Endothelial cell of umbilical vein (primary cell): ENCODE measurements around the gene PTPN20. TPM values are rescaled to one million over a fixed set of nuclear protein-coding genes. Genes with fewer than 3 reads are reported as not detected.

Experiments used
- BruUV-seq: library from RNA; stranded (reverse); fragments of 400-500 nt; replicated peaks from 2 replicates; lab custom pipeline; 2021; lab: Mats Ljungman, UMichigan
- CTCF ChIA-PET: fragments of 300-600, 350-600 bp; sonication (Branson Sonifier 250); formaldehyde crosslinking; loops from one replicate; lab custom pipeline; 2021; ENCODE audit warnings: antibody characterized with exemption, inconsistent platforms; lab: Charles Lee
- POLR2A ChIA-PET: fragments of 300-600, 350-600 bp; sonication (Branson Sonifier 250); formaldehyde crosslinking; loops from one replicate; lab custom pipeline; 2021; ENCODE audit warnings: antibody characterized with exemption, inconsistent platforms; lab: Charles Lee
- DNase-seq: peaks from one replicate; pipeline ENCODE4 v3.0.0-alpha.2; 2011; ENCODE audit warnings: low read depth, low spot score
- FAIRE-seq: peaks from 2 replicates; lab custom pipeline; 2011; peaks lifted over from hg19 to GRCh38; lab: Jason Lieb, UNC
- H2AFZ ChIP-seq: 2 replicates; pipeline ENCODE4 v1.6.0; 2012; ENCODE audit warnings: low read depth, low read length, control low read depth, inconsistent platforms
- H3K27ac ChIP-seq: 2 replicates; pipeline ENCODE4 v1.5.1; 2011; ENCODE audit warnings: low read depth, mild to moderate bottlenecking, control low read depth, low read length, moderate library complexity; ENCODE audit not compliant: insufficient read depth
- H3K27me3 ChIP-seq, 2 experiments: 2 replicates each; pipeline versions ENCODE4 v1.6.0 to v1.6.1; 2011; ENCODE audit warnings: low read length in 2 of 2, mixed read lengths in 1 of 2; ENCODE audit not compliant: control insufficient read depth in 2 of 2, insufficient read depth in 2 of 2
- H3K36me3 ChIP-seq, 2 experiments: 2 replicates in 1 of 2; 3 replicates in 1 of 2; pipeline ENCODE4 v1.5.1; 2011; ENCODE audit warnings: low read length in 2 of 2, mild to moderate bottlenecking in 1 of 2, moderate library complexity in 1 of 2; ENCODE audit not compliant: control insufficient read depth in 2 of 2, insufficient read depth in 2 of 2; ENCODE audit errors: extremely low read depth in 1 of 2
- H3K4me1 ChIP-seq: 3 replicates; pipeline ENCODE4 v1.5.1; 2011; ENCODE audit warnings: mild to moderate bottlenecking, low read length; ENCODE audit not compliant: control insufficient read depth, insufficient read depth; ENCODE audit errors: extremely low read depth
- H3K4me2 ChIP-seq: 2 replicates; pipeline ENCODE4 v1.6.1; 2011; ENCODE audit warnings: low read length, control low read depth, mixed read lengths; ENCODE audit not compliant: insufficient read depth
- H3K4me3 ChIP-seq, 3 experiments: fragments of 200-600 bp in 1 of 3; sonication (generic), shearing (Covaris generic) in 1 of 3; replicated peaks in 1 of 3; 2 replicates each; pipeline ENCODE4 v1.5.1; 2011 to 2016; ENCODE audit warnings: control low read depth in 3 of 3, low read length in 3 of 3, mild to moderate bottlenecking in 2 of 3, inconsistent platforms in 1 of 3, low read depth in 1 of 3, moderate library complexity in 1 of 3; ENCODE audit not compliant: insufficient read depth in 1 of 3
- H3K79me2 ChIP-seq: 2 replicates; pipeline ENCODE4 v1.6.0; 2012; ENCODE audit warnings: low read length, inconsistent platforms; ENCODE audit not compliant: control insufficient read depth, insufficient read depth
- H3K9ac ChIP-seq: replicated peaks from 2 replicates; pipeline ENCODE3; 2011; ENCODE audit warnings: low read length, control low read depth; ENCODE audit not compliant: insufficient read depth; ENCODE audit errors: extremely low read depth
- H3K9me1 ChIP-seq: replicated peaks from 3 replicates; pipeline ENCODE4 v1.6.0; 2011; ENCODE audit warnings: mild to moderate bottlenecking, low read length; ENCODE audit not compliant: control insufficient read depth, insufficient read depth; ENCODE audit errors: extremely low read depth
- H3K9me3 ChIP-seq: replicated peaks from 2 replicates; pipeline ENCODE4 v1.5.1; 2012; ENCODE audit warnings: low read length, inconsistent platforms; ENCODE audit not compliant: control insufficient read depth, insufficient read depth
- H4K20me1 ChIP-seq: replicated peaks from 2 replicates; pipeline ENCODE3; 2011; ENCODE audit warnings: mild to moderate bottlenecking, low read length; ENCODE audit not compliant: control insufficient read depth, insufficient read depth; ENCODE audit errors: extremely low read depth
- EZH2 ChIP-seq: IDR thresholded peaks from 2 replicates; pipeline ENCODE4 v1.6.1; 2012; ENCODE audit warnings: borderline replicate concordance, low read depth, mild to moderate bottlenecking, moderate library complexity, low read length, inconsistent platforms; ENCODE audit not compliant: severe bottlenecking
- FOS ChIP-seq: IDR thresholded peaks from 2 replicates; pipeline ENCODE4 v1.6.1; 2011; ENCODE audit warnings: mild to moderate bottlenecking, low read length, moderate library complexity, borderline replicate concordance; ENCODE audit not compliant: insufficient read depth
- GATA2 ChIP-seq: IDR thresholded peaks from 2 replicates; pipeline ENCODE4 v1.7.0; 2011; ENCODE audit warnings: low read depth, mild to moderate bottlenecking, moderate library complexity, mixed read lengths, low read length; ENCODE audit not compliant: insufficient read length, insufficient read depth
- JUN ChIP-seq: IDR thresholded peaks from 2 replicates; pipeline ENCODE4 v1.6.1; 2011; ENCODE audit warnings: borderline replicate concordance, low read depth; ENCODE audit not compliant: insufficient read length, insufficient read depth
- MYC ChIP-seq: IDR thresholded peaks from one replicate; pipeline ENCODE4 v1.6.1; 2011; ENCODE audit warnings: mild to moderate bottlenecking, low read depth, low read length
- POLR2A ChIP-seq: IDR thresholded peaks from 2 replicates; pipeline ENCODE4 v1.6.1; 2012; ENCODE audit warnings: low read depth, mild to moderate bottlenecking, control low read depth, low read length
- POLR2AphosphoS5 ChIP-seq: IDR thresholded peaks from 2 replicates; pipeline ENCODE4 v1.6.1; 2012; ENCODE audit warnings: low read depth, mild to moderate bottlenecking, control low read depth, low read length, moderate library complexity; ENCODE audit not compliant: insufficient read depth
- dilution Hi-C: fragments of 300-500 bp; cut with MboI; formaldehyde crosslinking; loops from one replicate; pipeline ENCODE4 v1.15.0; 2019; ENCODE audit warnings: low sequenced_read_pairs; ENCODE audit not compliant: extremely low pct_ligation_motif_present
- intact Hi-C: fragments of 100-400 bp; cut with micrococcal nuclease; formaldehyde crosslinking; loops from one replicate; pipeline ENCODE4 v1.10.0; 2022
- polyA plus RNA-seq, 4 experiments: library from polyadenylated mRNA; depleted of rRNA in 3 of 4; stranded (reverse) in 3 of 4; unstranded in 1 of 4; fragments of >200 nt; gene quantifications; 2 replicates each; pipeline versions ENCODE4 v1.2.1 to v1.2.3, GENCODE V29; 2011 to 2012; ENCODE audit warnings: missing spikeins in 1 of 4
- total RNA-seq: library from RNA; stranded (reverse); gene quantifications from 2 replicates; pipeline ENCODE4 v1.2.3, GENCODE V29; 2021
- TF ChIP-seq, protein P1 (sequence below): IDR thresholded peaks from 2 replicates; pipeline ENCODE4 v1.6.1; 2011; ENCODE audit not compliant: insufficient read depth, insufficient read length
- TF ChIP-seq, protein P2 (sequence below), 2 donors: IDR thresholded peaks; 1 replicate in 1 of 2; 2 replicates in 1 of 2; pipeline ENCODE4 v1.5.1; 2011; ENCODE audit warnings: low read length in 2 of 2, mild to moderate bottlenecking in 2 of 2, moderate library complexity in 2 of 2, control low read depth in 1 of 2, inconsistent platforms in 1 of 2, low read depth in 1 of 2; ENCODE audit not compliant: insufficient read depth in 1 of 2; ENCODE audit errors: extremely low read depth in 1 of 2

PTPN20 gene
- total and polyA plus RNA-seq, 2 donors (not counting 3 experiments of a cell fraction or from before 2014, with no cell fraction given): 0.27 TPM; not detected in 1

GRCh38 chr10:47040681-47041080 is 129.5 kb downstream of the PTPN20 start:
- FAIRE-seq: no peak
- Histone ChIP-seq H3K4me1 (no peaks in the 10 kb centered on the region), H3K27ac (no peak overlapping the region), H3K27me3 (no peaks in the 10 kb centered on the region), H3K36me3 (no peaks in the 10 kb centered on the region), H3K9ac (no peak overlapping the region), H3K4me3 (no peak overlapping the region), H3K79me2 (no peaks in the 10 kb centered on the region), H3K9me3 (no peaks in the 10 kb centered on the region), H3K9me1 (no peaks in the 10 kb centered on the region), H3K4me2 (no peak overlapping the region), H2AFZ (no peak overlapping the region), H4K20me1 (no peaks in the 10 kb centered on the region)
- DNase-seq: no peak
- TF ChIP-seq MYC (no peak), GATA2 (no peak), POLR2A (no peak), EZH2 (no peak), POLR2AphosphoS5 (no peak), JUN (no peak), FOS (no peak)
- TF ChIP-seq, protein P1, sequence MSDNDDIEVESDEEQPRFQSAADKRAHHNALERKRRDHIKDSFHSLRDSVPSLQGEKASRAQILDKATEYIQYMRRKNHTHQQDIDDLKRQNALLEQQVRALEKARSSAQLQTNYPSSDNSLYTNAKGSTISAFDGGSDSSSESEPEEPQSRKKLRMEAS: no peak
- TF ChIP-seq, protein P2, sequence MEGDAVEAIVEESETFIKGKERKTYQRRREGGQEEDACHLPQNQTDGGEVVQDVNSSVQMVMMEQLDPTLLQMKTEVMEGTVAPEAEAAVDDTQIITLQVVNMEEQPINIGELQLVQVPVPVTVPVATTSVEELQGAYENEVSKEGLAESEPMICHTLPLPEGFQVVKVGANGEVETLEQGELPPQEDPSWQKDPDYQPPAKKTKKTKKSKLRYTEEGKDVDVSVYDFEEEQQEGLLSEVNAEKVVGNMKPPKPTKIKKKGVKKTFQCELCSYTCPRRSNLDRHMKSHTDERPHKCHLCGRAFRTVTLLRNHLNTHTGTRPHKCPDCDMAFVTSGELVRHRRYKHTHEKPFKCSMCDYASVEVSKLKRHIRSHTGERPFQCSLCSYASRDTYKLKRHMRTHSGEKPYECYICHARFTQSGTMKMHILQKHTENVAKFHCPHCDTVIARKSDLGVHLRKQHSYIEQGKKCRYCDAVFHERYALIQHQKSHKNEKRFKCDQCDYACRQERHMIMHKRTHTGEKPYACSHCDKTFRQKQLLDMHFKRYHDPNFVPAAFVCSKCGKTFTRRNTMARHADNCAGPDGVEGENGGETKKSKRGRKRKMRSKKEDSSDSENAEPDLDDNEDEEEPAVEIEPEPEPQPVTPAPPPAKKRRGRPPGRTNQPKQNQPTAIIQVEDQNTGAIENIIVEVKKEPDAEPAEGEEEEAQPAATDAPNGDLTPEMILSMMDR (IDR thresholded peaks at IDR 0.05; ENCODE audit: extremely low read depth in 1 of 2, insufficient read depth in 1 of 2, low read depth in 1 of 2, low read length in 2 of 2): no peak
- dilution Hi-C loops (no loop called here), intact Hi-C loops (no loop called here)
- ChIA-PET POLR2A (no interaction called here), CTCF (no interaction called here)
- BruUV-seq: no TSS peak
